Islet precursor cell (in vitro differentiated cells): ENCODE results near the gene DRD4.

Source experiments
- DNase-seq: peaks from one replicate; pipeline ENCODE4 v3.0.0-alpha.2; 2018

DRD4 gene

DNA sequence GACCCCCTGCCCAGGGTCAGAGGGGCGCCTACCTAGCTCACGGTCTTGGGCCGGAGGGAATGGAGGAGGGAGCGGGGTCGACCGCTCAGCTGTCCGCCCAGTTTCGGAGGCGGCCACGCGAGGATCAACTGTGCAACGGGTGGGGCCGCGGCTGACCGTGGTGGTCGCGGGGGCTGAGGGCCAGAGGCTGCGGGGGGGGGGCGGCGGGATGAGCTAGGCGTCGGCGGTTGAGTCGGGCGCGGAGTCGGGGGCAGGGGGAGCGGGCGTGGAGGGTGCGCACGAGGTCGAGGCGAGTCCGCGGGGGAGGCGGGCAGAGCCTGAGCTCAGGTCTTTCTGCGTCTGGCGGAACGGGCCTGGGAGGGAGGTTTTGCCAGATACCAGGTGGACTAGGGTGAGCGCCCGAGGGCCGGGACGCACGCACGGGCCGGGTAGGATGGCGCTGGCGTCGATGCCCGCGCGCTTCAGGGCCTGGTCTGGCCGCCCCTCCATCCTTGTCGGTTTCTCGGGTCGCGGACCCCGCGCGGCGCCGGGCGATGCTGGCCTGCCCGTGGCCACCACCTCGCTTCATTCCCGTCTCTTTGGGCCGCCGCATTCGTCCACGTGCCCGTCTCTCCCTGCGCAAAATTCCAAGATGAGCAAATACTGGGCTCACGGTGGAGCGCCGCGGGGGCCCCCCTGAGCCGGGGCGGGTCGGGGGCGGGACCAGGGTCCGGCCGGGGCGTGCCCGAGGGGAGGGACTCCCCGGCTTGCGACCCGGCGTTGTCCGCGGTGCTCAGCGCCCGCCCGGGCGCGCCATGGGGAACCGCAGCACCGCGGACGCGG, at the start of gene DRD4:
Gene DRD4 (plus strand): TSS at position 759 of the 822 bp plus-strand sequence. CDS start 36 bp downstream, at position 795.
- DNase-seq, result peak; percentile 65

DNA sequence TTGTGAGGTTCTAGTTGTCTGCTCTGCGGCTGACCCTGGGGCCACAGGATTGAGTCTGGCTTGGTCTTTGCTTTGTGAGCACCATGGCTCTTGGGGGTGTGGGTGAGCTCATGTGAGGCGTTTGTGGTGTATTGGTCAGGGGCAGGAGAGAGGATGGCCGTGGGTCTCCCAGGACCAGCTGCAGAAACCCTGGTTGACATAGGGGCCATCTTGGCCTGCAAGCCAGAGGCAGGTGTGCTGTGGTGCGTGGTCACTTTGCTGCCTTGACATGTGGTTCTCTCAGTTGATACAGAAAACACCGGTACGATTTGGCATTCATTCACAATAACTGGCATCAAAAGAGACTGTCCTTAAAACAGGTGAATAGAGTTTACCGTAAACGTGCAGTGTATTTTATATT, 49.5 kb upstream of the DRD4 start:
- DNase-seq, result no peak

DNA sequence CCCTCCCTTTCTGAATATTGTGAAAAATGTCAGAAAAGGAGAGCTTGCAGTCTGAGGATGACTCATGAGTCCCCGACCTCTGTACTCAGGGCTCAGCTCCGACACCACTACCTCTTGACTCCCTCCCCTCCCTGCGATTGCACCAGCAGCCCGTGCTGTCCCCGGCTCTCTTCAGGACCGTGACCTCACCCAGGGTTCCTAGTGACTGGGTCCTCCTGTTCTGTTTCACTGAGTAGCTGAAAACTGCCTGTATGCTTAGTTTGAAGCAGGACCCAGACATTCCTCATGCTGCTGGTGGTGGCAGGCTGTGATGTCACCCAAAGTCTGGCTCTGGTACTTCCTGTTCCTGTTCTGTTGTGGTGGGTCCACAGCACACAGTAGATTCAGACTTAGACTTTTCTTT, 49.1 kb upstream of the DRD4 start:
- DNase-seq, result peak; percentile 86

DNA sequence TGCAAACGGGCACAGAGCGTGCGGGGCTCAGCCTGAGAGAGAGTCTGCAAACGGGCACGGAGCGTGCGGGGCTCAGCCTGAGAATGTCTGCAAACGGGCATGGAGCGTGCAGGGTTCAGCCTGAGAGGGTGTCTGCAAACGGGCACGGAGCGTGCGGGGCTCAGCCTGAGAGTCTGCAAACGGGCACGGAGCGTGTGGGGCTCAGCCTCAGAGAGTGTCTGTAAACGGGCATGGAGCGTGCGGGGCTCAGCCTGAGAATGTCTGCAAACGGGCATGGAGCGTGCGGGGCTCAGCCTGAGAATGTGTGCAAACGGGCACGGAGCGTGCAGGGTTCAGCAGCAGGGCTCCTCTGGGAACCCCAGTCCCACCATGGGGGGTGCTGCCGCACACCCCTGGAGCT, 47.3 kb upstream of the DRD4 start:
- no peak for DNase-seq

DNA sequence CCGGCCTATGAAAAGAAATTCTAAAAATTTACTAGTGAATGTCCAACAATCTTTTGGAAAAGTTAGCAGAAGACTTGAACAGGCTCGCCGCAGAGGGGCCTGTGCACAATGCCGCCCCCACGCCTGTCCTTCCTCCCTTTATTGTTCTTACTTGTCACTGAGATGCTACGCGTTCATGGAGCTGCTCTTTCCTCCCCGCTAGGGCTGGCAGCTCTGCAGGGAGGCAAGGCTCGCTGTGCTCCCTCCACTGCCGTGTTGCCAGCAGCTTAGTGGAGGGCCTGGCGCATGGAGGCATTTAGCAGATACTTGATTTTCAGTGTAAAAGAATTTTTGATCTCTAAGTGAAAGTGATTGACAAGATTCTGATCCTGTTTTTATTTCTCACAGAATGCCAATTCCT, 46.1 kb upstream of the DRD4 start:
- DNase-seq, result no peak

DNA sequence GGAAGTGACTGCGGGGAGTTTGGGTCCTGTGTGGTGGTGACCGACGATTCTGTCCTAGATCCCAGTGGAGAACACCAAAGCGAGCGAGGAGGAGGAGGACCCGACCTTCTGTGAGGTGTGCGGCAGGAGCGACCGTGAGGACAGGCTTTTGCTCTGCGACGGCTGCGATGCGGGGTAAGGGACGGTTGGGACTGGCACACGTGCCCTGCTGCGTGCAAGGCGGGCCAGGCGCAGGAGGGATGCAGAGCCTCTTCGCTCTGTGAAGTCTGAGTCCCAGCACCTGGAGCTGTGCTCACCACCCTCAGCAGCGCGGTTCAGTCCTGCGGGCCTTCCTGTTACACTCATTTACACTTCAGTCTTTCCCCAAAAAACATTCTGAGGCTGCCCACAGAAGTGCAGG, 44.6 kb upstream of the DRD4 start:
- DNase-seq, result no peak

DNA sequence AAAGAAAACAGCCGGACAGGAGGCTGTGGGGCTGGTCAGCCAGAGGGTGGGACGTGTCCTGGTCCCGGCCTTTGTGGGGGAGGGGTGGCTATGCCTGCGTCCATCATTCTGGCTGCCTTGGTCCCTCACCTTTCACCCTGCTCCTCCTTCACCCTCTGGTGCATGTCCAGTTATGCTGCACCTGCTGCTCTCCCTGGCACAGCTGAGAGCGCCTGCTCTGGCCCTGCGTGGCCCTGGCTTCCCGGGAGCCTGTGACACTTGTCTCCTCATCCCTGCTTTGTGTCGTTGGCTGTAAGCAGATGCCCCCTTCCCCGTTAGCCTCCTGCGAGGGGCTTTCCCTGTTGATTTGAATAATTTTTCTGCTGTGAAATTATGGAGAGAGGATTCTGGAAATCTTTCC, 44.2 kb upstream of the DRD4 start:
- no peak for DNase-seq

DNA sequence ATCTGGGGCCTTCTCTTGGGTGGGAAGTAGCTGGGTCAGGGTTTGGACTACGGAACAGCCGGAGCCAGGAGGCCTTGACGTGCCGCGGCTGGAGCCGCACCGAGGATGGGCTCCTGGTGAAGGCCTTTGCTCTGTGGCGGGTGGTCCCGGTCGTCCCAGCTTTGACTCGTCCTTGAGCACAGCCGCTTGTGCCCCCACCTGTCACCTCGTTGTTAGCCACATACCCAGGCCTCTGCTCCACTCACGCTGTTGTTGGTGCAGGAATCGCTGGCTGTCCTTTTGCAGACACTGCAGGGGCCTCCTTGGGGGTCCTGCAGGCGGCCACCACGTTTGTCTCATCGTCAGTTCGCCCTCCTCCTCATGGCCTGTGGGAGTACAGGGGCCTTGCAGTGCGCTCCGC, 43.7 kb upstream of the DRD4 start:
- DNase-seq, result no peak

DNA sequence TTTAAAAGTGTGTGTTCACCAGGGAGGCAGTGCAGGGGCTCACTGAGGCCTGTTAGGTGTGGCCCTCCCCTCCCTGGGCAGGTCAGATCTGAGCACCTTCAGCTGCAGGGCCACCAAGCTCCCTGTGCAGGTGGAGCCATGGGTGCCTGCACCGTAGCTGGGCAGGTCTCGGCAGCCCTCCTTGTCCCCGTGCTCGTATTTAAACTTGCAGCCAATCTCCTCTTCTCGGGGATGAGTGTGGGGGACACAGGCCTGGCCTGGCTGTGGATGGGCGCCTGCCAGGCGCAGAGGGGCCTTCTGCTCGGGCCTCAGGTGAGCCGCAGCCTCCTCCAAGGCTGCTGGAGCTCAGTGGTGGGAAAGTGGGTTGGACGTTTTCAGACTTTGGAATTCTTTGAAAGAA, 41.7 kb upstream of the DRD4 start:
- no peak for DNase-seq

DNA sequence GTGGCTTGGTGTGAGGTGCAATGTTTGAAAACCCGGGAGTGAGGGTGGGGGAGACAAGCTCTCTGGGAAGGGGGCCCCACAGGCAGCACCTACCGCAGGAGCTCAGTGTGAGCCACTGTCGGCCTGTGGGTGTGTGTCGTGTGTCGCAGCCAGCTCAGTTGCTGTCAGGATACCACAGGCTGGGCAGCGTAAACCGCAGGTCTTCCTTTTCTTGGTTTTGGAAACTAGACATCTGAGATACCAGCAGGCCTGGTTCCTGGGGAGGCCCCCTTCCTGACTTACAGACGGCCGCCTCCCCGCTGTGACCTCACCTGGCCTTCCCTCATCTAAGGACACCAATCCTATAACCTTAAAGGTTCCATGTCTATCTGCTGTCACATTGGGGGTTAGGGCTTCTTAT, 40.7 kb upstream of the DRD4 start:
- no peak for DNase-seq

DNA sequence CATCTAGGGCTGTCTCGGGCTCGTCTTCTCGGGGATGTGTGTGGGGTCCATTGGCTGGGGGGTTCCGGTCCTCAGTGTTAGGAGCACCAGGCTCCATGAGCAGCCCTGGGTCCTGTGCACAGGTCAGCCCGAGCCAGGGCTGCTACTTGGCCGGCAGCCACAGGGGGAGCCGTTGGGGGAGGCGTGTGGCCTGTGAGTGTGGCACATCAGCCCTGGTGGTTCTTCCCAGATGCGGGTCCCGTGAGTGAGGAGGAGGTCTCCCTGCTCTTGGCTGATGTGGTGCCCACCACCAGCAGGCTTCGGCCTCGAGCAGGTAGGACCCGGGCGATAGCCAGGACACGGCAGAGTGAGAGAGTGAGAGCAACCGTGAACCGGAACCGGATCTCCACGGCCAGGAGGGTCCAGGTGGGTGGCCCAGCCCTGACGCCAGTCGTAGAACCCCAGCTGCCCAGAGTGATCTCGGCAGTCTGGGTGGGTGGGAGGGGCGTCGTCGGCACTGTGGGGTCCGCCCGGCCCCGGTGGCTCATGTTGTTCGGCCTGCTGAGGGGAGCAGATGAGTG, 39.8 kb upstream of the DRD4 start:
- no peak for DNase-seq

DNA sequence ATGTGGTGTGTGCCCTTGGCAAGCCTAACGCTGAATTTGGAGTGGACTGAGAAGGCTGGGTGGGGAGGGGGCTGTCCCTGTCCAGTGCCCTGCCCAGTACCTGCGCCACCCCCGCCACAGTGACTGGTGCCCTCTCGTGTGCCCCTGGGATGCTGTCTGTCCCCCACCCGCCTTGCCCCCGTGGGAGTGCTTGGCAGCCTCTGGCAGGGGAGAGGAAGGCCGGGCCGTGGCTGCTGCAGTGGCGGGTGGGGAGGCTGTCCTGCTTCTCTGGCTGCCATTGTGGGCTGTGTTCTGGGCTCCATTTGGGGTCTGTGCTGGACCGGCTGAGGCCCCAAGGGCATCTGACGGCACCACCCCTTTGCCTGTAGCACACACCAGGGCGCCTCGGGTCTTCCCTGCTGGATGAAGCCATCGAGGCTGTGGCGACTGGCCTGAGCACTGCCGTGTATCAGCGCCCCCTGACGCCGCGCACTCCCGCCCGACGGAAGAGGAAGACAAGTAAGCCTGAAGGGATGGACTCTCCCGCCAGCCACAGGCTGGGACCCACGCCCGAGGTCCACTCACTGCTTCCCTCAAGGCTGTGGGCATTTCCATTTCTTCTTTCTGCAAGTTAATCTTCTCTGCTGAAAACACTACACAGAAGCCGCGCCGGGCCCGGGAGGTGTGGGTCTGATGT, 38.9 kb upstream of the DRD4 start:
- DNase-seq, result no peak

DNA sequence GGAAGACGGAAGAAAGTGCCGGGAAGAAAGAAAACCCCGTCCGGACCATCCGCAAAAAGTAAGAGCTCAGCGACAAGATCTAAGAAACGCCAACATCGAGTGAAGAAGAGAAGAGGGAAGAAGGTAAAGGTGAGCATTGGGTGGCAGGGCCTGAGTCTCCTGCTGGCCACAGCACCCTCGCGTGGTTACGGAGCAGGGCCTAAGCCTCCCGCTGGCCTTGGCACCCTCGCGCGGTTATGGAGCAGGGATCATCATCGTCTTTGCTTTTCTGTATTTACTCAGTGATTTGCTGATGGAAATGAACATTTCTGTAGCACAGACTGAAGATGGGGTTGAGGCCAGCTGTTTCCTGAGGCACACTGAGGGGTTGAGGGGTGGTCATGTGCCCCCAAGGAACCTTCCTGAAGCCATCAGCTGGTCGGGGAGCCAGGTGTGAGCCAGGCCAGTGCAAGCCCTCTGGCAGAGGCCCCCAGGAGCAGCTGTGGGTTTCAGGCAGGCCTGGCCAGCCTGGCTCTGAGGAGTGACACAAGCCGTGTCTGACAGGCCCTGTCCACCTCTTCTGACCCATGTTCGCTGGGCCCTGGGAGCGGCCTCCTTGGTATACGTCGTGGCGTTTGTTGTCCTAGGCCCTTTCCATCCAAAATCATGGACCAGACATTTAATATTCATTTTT, 35.4 kb upstream of the DRD4 start:
- DNase-seq, result no peak

DNA sequence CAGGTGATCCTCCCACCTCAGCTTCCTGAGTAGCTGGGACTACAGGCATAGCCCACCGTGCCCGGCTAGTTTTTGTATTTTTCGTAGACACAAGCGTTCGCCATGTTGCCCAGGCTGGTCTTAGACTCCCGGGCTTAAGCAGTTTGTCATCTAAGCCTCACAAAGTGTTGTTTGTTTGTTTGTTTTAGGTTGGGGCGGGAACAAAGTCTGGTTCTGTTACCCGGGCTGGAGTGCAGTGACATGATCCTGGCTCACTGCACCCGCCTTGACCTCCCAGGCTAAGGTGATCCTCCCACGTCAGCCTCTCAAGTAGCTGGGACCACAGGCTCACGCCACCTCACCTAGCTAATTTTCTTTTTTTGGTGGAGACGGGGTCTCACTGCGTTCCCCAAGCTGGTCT, 33.9 kb upstream of the DRD4 start:
- no peak for DNase-seq

DNA sequence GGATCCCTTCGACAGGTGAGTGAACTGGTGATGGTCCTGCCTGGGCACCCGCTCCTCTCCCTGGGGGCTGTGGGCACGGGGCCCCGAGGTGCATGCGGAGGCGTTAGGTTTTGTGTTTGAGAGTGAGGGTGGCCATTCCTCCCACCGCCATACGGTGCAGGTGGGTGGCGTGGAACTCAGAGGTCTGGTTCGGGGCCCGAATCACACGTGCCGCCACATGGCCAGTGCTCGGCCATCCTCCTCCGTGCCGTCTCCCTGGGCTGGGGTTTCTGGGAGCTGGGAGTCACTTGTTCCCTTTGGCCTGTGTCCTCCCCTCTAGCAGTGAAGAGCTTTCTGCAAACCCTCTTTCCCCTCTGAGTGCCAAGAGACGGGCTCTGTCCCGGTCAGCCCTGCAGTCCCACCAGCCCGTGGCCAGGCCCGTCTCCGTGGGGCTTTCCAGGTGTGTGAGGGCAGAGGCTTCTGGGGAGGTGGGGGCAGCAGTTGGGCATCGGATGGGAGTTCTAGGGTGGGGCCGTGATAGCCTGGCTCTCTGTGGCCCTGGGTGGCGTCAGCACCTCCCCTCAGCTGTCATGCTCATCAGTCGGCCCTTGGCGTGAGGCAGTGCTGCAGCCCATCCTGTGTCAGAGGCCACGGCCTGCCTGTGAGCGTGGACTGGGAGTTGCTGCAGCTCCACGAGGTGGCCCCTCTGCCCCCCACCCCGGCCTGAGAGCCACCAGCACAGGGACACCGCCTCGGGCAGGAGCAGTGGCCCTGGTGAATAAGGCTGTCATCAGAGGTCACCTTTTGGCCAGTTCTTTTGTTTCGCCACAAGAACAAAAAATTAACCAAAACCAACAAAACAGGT, 31.6 kb upstream of the DRD4 start:
- DNase-seq, result no peak

DNA sequence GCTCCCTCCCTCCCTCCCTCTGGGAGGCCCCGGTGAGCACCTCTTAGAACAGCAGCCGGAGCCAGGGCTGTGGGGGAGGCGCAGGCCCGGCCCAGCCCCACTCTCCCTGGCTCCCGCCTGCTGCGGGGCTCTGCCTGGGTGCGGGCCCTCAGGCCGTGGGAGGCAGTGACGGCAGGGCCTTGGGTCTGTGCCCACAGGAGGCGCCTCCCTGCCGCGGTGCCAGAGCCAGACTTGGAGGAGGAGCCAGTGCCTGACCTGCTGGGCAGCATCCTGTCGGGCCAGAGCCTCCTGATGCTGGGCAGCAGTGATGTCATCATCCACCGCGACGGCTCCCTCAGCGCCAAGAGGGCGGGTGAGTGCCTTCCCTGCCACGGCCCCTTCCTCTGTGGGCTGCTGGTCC, 30.8 kb upstream of the DRD4 start:
- no peak for DNase-seq

DNA sequence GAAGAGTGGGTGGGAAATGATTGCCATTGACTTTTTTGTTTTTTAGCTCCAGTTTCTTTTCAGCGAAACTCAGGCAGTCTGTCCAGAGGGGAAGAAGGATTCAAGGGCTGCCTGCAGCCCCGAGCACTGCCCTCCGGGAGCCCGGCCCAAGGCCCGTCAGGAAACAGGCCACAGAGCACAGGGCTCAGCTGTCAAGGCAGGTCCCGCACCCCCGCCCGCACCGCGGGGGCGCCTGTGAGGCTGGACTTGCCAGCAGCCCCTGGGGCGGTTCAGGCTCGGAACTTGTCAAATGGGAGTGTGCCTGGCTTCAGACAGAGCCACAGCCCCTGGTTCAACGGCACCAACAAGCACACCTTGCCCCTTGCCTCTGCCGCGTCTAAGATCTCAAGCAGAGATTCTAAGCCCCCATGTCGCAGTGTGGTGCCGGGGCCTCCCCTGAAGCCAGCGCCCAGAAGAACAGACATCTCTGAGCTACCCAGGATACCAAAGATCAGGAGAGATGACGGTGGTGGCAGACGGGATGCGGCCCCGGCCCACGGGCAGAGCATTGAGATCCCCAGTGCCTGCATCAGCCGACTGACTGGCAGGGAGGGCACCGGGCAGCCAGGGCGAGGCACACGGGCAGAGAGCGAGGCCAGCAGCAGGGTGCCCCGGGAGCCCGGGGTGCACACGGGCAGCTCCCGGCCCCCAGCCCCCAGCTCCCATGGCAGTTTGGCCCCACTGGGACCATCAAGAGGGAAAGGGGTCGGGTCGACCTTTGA, 29.9 kb upstream of the DRD4 start:
- no peak for DNase-seq

DNA sequence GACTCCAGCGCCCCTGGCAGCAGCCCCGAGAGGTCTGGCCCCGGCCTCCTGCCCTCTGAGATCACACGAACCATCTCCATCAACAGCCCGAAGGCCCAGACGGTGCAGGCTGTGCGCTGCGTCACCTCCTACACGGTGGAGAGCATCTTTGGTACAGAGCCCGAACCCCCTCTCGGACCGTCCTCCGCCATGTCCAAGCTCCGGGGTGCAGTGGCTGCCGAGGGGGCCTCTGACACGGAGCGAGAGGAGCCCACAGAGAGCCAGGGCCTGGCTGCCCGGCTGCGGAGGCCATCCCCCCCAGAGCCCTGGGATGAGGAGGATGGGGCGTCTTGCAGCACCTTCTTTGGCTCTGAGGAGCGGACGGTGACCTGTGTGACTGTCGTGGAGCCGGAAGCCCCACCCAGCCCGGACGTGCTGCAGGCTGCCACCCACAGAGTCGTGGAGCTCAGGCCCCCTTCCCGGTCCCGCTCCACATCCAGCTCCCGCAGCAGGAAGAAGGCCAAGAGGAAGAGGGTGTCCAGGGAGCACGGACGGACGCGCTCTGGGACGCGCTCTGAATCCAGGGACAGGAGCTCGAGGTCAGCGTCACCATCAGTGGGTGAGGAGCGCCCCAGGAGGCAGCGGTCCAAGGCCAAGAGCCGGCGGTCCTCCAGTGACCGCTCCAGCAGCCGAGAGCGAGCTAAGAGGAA, 29.0 kb upstream of the DRD4 start:
- no peak for DNase-seq

DNA sequence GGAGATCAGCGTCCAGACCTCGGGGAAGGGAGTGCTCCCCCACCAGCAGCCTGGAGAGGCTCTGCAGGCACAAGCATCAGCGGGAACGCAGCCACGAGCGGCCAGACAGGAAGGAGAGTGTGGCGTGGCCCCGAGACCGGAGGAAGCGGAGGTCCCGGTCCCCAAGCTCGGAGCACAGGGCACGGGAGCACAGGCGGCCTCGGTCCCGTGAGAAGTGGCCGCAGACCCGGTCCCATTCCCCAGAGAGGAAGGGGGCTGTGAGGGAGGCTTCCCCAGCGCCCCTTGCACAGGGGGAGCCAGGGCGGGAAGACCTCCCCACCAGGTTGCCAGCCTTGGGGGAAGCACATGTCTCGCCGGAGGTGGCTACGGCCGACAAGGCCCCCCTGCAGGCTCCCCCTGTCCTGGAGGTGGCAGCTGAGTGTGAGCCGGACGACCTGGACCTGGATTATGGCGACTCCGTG, 28.2 kb upstream of the DRD4 start:
- no peak for DNase-seq

DNA sequence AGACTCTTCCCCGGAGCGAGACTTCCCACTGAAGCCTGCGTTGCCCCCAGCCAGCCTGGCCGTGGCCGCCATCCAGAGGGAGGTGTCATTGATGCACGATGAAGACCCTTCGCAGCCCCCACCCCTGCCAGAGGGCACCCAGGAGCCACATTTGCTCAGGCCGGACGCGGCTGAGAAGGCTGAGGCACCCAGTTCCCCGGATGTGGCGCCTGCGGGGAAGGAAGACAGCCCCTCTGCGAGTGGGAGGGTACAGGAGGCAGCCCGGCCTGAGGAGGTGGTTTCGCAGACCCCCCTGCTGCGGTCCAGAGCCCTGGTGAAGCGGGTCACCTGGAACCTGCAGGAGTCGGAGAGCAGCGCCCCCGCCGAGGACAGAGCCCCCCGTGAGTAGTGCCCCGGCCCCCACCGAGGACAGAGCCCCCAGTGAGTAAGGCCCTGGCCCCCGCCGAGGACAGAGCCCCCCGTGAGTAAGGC, 27.7 kb upstream of the DRD4 start:
- DNase-seq, result no peak

DNA sequence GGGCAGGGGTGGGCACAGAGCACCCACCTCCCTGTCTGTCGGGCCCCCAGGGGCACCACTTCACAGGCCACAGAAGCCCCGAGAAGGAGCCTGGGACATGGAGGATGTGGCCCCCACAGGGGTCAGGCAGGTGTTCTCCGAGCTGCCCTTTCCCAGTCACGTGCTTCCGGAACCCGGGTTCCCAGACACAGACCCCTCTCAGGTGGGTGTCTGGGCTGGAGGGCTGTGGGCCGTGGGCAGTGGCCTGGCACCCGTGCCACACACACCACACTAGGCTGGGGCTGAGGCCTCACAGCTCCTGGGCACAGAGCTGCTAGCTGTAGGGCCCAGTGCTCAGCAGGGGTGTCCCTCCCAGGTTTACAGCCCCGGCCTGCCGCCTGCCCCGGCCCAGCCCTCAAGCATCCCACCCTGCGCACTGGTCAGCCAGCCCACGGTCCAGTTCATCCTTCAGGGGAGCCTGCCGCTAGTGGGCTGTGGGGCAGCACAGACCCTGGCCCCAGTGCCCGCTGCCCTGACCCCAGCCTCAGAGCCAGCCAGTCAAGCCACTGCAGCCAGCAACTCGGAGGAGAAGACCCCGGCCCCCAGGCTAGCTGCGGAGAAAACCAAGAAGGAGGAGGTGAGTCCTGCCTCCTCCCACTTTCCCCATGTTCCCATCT, 26.8 kb upstream of the DRD4 start:
- no peak for DNase-seq
